HT-29 (cell line): Measurements from ENCODE around the gene RSPO4. TPM values are rescaled to one million over a fixed set of nuclear protein-coding genes. Genes with fewer than 3 reads are reported as not detected.
"Not testable (repeated sequence)": the region's sequence is repeated elsewhere in the genome, so short reads cannot be mapped to it uniquely, and the experiment has no call there.

ENCODE experiments used
- DNase-seq: peaks from one replicate; pipeline ENCODE4 v3.0.0-alpha.2; 2015; ENCODE audit warnings: low spot score
- total RNA-seq: library from RNA; depleted of rRNA; stranded (reverse); fragments of >200 nt; shearing (Covaris generic); gene quantifications from 2 replicates; pipeline ENCODE4 v1.2.3, GENCODE V29; 2014

Gene RSPO4
- total RNA-seq, 1 experiment from 2014 or later, result not detected

GRCh38 chr20:1003920-1004697 lies 2.0 kb upstream of the RSPO4 start:
- no peak for DNase-seq

- no peak for DNase-seq
These were observed 811 bp upstream of the RSPO4 start for GRCh38 chr20:1002682-1003561.

GRCh38 chr20:1001116-1001515 lies 995 bp downstream of the RSPO4 start:
- DNase-seq, result no peak

GRCh38 chr20:998231-998830 lies 3.8 kb downstream of the RSPO4 start:
- no peak for DNase-seq

- DNase-seq, result no peak
These were observed 4.6 kb downstream of the RSPO4 start for GRCh38 chr20:997486-997885.

- no peak for DNase-seq
These were observed 5.1 kb downstream of the RSPO4 start for GRCh38 chr20:997016-997415.

GRCh38 chr20:995170-995569 lies 6.9 kb downstream of the RSPO4 start:
- no peak for DNase-seq

GRCh38 chr20:992801-993535 lies 9.1 kb downstream of the RSPO4 start:
- no peak for DNase-seq

GRCh38 chr20:991850-992249 lies 10.3 kb downstream of the RSPO4 start:
- no peak for DNase-seq

- DNase-seq, result no peak
These were observed 11.7 kb downstream of the RSPO4 start for GRCh38 chr20:990293-990959.

GRCh38 chr20:988272-988671 lies 13.8 kb downstream of the RSPO4 start:
- DNase-seq, result no peak

- DNase-seq, result no peak
These were observed 14.4 kb downstream of the RSPO4 start for GRCh38 chr20:987677-988076.

GRCh38 chr20:986733-987355 lies 15.3 kb downstream of the RSPO4 start:
- DNase-seq, result no peak

GRCh38 chr20:984994-985393 lies 17.1 kb downstream of the RSPO4 start:
- DNase-seq, result not testable (repeated sequence)

GRCh38 chr20:982754-983153 lies 19.4 kb downstream of the RSPO4 start:
- DNase-seq, result no peak

- DNase-seq, result no peak
These were observed 25.1 kb downstream of the RSPO4 start for GRCh38 chr20:977021-977420.

GRCh38 chr20:976033-976432 lies 26.1 kb downstream of the RSPO4 start:
- no peak for DNase-seq

GRCh38 chr20:973785-974194 lies 28.3 kb downstream of the RSPO4 start:
- DNase-seq, result peak; percentile 55

- no peak for DNase-seq
These were observed 29.9 kb downstream of the RSPO4 start for GRCh38 chr20:972256-972655.

GRCh38 chr20:971346-971745 lies 30.8 kb downstream of the RSPO4 start:
- DNase-seq, result no peak

GRCh38 chr20:969868-970267 lies 32.2 kb downstream of the RSPO4 start:
- DNase-seq, result no peak
